ENCODE data around the gene PEX10.

The PEX10 gene

DNA sequence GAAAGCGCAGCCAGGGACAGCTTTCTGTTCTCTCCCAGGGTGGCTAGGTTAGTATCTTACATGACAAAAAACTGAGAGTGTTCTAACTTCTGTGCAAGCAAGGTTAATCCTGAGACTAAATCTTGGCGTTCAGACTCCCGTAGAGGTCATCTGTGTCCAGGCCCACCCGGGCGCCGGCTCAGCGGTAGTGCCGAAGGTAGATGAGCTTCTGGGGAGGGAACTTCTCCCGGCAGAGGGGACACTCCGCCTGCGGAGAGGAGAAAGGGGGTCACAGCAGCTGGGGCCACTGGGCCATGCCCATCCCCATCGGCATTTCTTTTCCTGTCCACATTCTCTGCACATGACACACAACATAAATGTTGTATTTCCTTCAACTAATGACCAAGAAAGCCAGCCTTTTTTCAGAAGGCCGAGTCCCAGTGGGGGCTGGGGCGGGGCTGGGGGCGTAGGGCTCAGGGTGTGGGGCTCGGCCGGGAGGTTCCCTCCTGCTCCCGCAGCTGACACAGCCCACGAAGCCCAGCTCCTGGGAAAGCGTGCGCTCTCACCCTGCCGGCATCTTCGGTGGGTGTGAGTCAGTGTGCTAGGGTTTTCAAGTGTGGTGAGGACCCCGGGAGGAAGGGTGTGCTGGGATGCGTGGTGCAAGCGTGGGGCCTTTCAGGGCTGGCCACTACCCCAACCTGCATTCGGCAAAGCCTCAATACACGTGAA is 6.6 kb downstream of the PEX10 start:
- no peak overlapping the region for H3K27ac ChIP-seq
- DNase-seq (ENCODE audit: low spot score) = no peak
- TF ChIP-seq, protein P1, sequence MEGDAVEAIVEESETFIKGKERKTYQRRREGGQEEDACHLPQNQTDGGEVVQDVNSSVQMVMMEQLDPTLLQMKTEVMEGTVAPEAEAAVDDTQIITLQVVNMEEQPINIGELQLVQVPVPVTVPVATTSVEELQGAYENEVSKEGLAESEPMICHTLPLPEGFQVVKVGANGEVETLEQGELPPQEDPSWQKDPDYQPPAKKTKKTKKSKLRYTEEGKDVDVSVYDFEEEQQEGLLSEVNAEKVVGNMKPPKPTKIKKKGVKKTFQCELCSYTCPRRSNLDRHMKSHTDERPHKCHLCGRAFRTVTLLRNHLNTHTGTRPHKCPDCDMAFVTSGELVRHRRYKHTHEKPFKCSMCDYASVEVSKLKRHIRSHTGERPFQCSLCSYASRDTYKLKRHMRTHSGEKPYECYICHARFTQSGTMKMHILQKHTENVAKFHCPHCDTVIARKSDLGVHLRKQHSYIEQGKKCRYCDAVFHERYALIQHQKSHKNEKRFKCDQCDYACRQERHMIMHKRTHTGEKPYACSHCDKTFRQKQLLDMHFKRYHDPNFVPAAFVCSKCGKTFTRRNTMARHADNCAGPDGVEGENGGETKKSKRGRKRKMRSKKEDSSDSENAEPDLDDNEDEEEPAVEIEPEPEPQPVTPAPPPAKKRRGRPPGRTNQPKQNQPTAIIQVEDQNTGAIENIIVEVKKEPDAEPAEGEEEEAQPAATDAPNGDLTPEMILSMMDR (IDR thresholded peaks at IDR 0.05) = no peak
- H3K4me3 ChIP-seq = no peak overlapping the region

DNA sequence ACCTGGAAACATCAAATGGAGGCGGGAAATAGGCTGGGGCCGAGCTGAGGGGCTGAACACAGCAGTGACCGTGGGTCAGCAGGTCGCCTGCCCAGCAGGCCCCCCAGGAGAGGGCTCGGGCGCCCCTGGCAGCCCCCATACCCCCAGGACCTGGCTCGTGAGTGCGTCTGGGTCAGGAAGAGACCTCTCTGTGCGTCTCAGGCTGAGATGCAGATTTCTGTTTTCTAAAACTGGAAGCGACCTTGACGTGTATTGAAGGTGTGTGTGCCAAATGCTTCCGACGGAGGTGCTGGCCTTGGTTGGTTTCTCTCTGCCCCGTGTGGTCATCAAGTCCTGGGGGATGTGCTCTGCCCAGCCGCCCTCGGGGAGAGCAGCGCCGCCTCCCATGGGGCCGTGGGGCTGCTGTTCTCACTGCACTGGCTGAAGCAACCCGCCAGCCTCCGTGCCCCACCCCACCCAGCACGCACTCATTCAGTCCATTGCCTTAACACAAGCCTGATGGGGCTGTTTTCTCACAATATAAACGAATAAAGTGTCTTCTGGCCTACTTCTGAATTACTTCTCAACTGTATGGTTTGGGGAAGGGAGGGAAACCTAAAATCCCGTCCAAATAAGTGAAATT is 7.4 kb downstream of the PEX10 start:
- Histone ChIP-seq H3K4me3 (no peak overlapping the region), H3K27ac (no peak overlapping the region)
- TF ChIP-seq, protein P1 (IDR thresholded peaks at IDR 0.05) = no peak
- DNase-seq (ENCODE audit: low spot score) = no peak

DNA sequence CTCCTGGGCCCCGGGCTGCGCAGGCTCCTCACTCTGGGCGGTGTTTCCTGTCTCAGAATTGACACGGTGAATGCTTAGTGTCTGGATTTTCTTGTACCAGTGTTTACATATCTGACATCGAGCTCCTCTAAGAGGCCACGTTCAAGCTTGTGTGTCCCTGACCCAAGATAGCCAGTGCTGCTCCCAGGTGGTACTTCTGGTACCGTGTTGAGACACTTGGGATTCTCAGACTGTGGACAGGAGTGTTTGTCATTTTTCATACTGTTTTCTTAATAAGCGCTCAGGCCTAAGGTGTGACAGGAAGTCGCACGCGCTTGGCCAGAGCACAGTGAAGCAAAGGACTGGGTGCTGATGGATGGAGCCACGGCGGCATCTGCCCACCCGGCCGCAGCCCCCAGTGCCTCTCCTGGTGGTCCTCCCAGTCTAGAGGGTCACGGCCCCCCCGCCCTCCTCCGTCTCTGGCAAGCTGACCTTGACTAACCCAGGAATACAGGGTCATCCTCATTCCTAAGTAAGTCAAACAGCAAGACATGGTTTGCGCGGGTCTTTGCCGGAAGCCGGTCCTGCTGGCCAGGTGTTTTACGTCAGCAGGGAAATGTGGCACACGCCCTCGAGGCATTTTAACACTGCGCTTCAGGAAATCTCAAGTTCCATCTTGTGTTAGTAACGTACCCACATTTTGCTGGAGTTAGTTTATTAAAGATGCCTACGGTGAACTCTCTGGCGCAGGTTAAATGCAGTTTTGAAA is 8.0 kb downstream of the PEX10 start:
- Histone ChIP-seq H3K27ac (no peak overlapping the region), H3K4me3 (no peak overlapping the region)
- DNase-seq (ENCODE audit: low spot score) = no peak
- TF ChIP-seq, protein P1 (IDR thresholded peaks at IDR 0.05) = no peak

DNA sequence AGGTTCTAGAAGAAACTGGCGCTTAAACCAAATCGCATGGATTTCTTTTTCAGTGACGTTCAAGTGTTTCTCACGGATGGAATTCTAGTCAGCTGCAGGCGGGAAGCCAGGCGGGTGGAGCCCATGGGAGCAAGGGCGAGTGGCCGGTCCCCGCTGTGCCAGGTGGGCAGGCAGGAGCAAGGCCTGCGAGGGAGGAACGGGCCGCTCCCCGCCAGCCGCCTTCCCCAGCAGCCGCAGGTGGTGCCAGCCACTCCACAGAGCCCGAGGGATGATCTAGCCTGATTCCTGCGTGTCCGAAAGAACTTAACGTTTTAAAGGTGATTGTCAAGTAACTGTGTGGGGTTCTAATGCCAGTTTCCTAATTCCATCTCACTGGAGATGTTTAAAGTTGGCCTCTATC is 9.1 kb downstream of the PEX10 start:
- DNase-seq (ENCODE audit: low spot score) = no peak
- TF ChIP-seq, protein P1 (IDR thresholded peaks at IDR 0.05) = no peak
- no peak overlapping the region for H3K27ac ChIP-seq

DNA sequence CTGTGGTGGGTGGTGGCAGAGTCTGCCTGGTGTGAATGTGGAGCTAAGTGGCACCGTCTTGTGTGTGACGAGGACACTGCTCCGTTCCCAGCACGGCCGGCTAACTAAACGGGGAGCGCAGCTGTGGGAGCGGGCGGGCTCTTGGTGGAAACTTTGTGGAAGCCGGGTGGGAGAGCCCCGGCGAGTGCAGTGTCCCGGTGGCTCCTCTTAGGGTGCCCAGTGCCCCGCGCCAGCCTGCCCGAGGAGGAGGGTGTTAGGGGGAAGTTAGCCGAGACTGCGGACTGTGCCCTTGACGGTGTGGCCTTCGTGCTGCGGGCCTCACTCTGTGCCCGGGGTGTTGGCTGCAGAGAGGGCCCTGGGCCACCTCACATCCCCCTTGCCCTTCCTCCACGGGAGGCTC is 9.9 kb downstream of the PEX10 start:
- H3K27ac ChIP-seq = no peak overlapping the region
- TF ChIP-seq, protein P1 (IDR thresholded peaks at IDR 0.05) = no peak
- no peak overlapping the region for H3K4me3 ChIP-seq
- DNase-seq (ENCODE audit: low spot score) = no peak

More for the DNA sequence above, 9.1 kb downstream of the PEX10 start:
- no peak overlapping the region for H3K4me3 ChIP-seq

DNA sequence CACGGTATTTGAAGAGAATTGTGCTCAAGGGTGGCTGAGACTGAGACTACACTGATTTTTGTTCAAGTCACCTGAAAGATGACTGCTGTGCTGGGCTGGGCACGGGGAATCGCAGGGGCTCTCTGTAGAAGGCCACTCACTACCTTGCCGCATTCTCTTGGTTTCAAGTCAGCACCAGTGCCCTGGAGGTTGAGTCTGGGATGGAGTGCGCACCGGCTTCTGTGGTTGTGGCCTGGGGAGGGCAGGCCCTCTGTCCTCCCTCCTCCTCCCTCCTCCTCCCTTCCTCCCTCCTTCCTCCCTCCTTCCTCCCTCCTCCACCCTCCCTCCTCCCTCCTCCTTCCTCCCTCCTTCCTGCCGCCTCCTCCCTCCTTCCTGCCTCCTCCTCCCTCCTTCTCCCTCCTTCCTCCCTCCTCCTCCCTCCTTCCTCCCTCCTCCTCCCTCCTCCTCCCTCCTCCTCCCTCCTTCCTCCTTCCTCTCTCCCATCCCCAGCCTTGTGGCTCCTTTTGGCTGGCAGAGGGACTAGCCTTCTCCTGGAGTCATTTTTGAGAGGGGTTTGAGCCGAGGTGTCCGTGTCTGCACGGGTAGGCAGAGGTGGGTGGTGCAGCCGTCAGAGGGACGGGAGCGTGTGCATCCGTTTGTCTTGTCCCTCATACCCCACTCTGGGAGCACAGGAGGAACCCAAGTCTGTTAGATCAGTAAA is 11.3 kb downstream of the PEX10 start:
- no peak overlapping the region for H3K27ac ChIP-seq
- H3K4me3 ChIP-seq = no peak overlapping the region
- TF ChIP-seq, protein P1 (IDR thresholded peaks at IDR 0.05) = no peak
- DNase-seq (ENCODE audit: low spot score) = no peak

All from coronary artery (tissue), 2 donors.